Calu3 (cell line): ENCODE data around the gene TNS1. TPM values are rescaled to one million over a fixed set of nuclear protein-coding genes. Genes with fewer than 3 reads are reported as not detected.

Source experiments
- BruUV-seq: library from RNA; stranded (reverse); fragments of 400-500 nt; replicated peaks from 2 replicates; lab custom pipeline; 2021; lab: Mats Ljungman, UMichigan
- CTCF ChIA-PET: fragments of 300-600 bp; sonication (Branson Sonifier 250); formaldehyde crosslinking; loops from one replicate; lab custom pipeline; 2022; ENCODE audit warnings: antibody characterized with exemption; lab: Charles Lee
- DNase-seq: peaks from one replicate; pipeline ENCODE4 v3.0.0; 2022
- H3K27ac Mint-ChIP-seq: one replicate; pipeline ENCODE4 v1.8.0; 2022; ENCODE audit warnings: mixed read lengths; ENCODE audit not compliant: unreplicated experiment
- H3K27me3 Mint-ChIP-seq: one replicate; pipeline ENCODE4 v1.8.0; 2022; ENCODE audit warnings: mixed read lengths; ENCODE audit not compliant: unreplicated experiment
- H3K36me3 Mint-ChIP-seq: one replicate; pipeline ENCODE4 v1.8.0; 2022; ENCODE audit warnings: mild to moderate bottlenecking, moderate library complexity, mixed read lengths; ENCODE audit not compliant: insufficient read depth, unreplicated experiment
- H3K4me1 Mint-ChIP-seq: one replicate; pipeline ENCODE4 v1.8.0; 2022; ENCODE audit warnings: mild to moderate bottlenecking, low read depth, mixed read lengths; ENCODE audit not compliant: unreplicated experiment
- H3K4me3 Mint-ChIP-seq: one replicate; pipeline ENCODE4 v1.8.0; 2022; ENCODE audit warnings: mild to moderate bottlenecking, low read depth, moderate library complexity, mixed read lengths; ENCODE audit not compliant: unreplicated experiment
- H3K9me3 Mint-ChIP-seq: one replicate; pipeline ENCODE4 v1.8.0; 2022; ENCODE audit warnings: low read depth, mixed read lengths; ENCODE audit not compliant: unreplicated experiment
- intact Hi-C: fragments of 100-400 bp; cut with micrococcal nuclease; formaldehyde crosslinking; loops from one replicate; pipeline ENCODE4 v1.10.0; 2022; ENCODE audit not compliant: unreplicated experiment
- total RNA-seq: library from RNA; stranded (reverse); gene quantifications from 2 replicates; pipeline ENCODE4 v1.2.3, GENCODE V29; 2022
- TF ChIP-seq, protein P1 (sequence below): fragments of 200-600 bp; IDR thresholded peaks from one replicate; pipeline ENCODE4 v1.8.0; 2022; ENCODE audit warnings: antibody characterized with exemption; ENCODE audit not compliant: unreplicated experiment

Gene TNS1
- total RNA-seq, 1 experiment from 2014 or later = 2.2 TPM

DNA sequence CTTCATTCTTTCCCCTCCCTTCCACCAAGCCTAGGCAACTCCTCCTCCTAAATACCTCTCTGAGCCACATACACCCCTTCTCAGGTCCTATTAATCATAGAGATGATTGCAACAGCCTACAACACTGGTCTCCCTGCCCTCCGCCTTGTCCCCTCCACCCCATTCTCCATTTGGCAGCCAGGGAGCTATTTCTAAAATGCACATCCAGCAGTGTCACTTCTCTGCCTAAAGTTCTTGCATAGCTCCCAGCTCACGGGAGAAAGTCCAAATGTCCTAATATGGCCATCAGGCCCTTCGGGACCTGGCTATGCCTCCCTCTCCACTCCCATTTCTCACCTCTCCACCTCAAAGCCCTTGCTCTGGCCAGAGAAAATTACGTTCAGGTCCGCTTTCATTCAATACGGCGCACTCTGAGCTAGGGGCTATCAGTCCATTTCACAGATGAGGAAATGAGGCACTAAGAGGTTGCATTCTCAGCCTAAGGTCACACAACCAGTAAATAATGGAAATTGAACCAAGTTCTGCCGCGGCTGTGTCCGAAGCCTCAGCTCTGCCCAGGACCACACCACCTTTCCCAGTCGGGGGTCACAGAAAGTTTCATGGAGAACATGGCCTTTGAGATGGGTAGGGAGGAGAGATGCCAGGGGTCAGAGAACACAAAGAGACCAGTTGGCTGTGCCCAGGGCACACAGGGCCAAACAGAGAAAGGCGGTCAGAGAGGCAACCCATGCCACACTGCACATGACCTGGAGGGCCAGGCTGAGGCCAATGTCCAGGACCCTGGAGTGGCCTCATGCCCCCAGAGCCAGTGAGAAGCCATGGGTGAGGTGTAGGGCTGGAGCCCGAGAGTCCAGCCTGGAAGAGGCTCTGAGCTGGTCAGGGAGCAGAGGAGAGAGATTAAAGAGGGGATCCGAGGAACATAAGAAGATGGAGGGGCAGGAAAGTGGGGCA lies 72.8 kb downstream of the TNS1 start:
- no peak overlapping the region for H3K4me3 Mint-ChIP-seq
- no TSS peak for BruUV-seq
- H3K4me1 Mint-ChIP-seq = no peaks in the 10 kb centered on the region
- H3K9me3 Mint-ChIP-seq = no peaks in the 10 kb centered on the region
- H3K36me3 Mint-ChIP-seq = no peaks in the 10 kb centered on the region
- TF ChIP-seq, protein P1, sequence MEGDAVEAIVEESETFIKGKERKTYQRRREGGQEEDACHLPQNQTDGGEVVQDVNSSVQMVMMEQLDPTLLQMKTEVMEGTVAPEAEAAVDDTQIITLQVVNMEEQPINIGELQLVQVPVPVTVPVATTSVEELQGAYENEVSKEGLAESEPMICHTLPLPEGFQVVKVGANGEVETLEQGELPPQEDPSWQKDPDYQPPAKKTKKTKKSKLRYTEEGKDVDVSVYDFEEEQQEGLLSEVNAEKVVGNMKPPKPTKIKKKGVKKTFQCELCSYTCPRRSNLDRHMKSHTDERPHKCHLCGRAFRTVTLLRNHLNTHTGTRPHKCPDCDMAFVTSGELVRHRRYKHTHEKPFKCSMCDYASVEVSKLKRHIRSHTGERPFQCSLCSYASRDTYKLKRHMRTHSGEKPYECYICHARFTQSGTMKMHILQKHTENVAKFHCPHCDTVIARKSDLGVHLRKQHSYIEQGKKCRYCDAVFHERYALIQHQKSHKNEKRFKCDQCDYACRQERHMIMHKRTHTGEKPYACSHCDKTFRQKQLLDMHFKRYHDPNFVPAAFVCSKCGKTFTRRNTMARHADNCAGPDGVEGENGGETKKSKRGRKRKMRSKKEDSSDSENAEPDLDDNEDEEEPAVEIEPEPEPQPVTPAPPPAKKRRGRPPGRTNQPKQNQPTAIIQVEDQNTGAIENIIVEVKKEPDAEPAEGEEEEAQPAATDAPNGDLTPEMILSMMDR = no peak
- H3K27me3 Mint-ChIP-seq = peaks cover 72% of the 10 kb centered on the region
- intact Hi-C loops = no loop called here
- H3K27ac Mint-ChIP-seq = no peak overlapping the region
- no peak for DNase-seq
- CTCF ChIA-PET = interaction anchor here (0.6 kb wide), 1 partner anchor 34 kb away, joined by 4 read pairs; no protein-coding TSS in a partner anchor

DNA sequence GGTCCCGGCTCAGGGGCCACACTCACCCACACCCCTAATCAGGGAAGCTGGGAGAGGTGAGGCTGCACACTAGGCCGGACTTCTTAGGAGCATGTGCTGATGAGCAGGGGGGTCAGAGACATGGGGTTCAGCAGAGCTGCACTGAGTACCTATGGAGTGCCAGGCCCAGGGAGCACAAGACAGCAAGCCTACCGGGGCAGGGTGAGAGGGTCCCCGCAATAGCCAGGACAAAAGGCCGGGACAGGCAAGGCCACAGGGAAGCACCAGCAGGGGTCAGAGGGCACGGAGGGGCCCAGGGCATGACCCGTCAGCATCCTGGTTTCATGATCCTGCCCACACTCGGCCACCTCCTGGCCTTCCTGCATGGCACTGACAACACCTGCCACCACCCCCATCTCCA lies 73.5 kb downstream of the TNS1 start:
- no peaks in the 10 kb centered on the region for H3K4me1 Mint-ChIP-seq
- H3K9me3 Mint-ChIP-seq = no peaks in the 10 kb centered on the region
- TF ChIP-seq, protein P1 = no peak
- H3K27me3 Mint-ChIP-seq = peaks cover 72% of the 10 kb centered on the region
- no peak overlapping the region for H3K27ac Mint-ChIP-seq
- CTCF ChIA-PET = no interaction called here
- intact Hi-C loops = no loop called here
- DNase-seq = no peak
- H3K4me3 Mint-ChIP-seq = no peak overlapping the region
- BruUV-seq = no TSS peak
- H3K36me3 Mint-ChIP-seq = no peaks in the 10 kb centered on the region

DNA sequence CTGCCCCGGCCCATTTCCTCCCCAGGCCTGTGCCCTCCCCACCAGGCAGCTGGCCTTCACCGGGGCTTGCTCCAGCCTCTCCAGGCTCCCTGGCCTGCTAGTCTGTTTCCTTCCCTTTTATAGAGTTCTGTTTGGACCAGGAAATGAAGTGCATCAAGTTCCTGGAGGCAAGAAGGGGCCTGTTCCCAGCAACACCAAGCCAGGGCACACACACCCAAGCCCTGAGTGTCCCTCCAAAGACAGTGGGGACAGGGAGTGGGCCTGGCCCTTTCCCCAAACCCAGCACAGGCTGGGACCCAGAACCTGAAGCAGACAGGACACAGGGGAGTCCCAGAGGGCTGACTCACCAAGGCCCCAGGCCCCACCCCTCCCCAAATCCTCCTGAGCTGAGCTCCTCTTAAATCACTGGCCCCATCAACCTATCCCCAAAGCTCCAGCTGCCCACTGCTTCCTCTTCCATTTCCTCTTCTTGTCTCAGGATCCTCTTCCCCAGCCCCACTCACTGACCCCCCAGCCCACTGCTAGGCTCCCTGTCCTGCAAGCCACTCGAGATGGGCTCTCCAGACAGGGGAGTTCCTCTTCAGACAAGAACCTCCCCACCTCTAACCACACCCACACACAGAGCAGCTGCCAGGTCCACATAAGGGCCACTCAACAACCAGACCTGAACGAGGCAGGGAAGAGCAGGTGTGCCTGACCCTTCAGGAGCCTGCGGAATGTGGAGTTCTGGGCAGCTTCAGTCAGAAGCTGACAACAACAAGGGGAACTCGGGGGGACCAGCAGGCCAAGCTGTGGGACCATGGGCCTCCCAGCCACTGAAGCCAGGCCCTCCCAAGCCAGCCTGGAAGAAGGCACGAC lies 74.2 kb downstream of the TNS1 start:
- Mint-ChIP-seq H3K4me3 (no peak overlapping the region), H3K4me1 (no peaks in the 10 kb centered on the region), H3K9me3 (no peaks in the 10 kb centered on the region), H3K27me3 (peaks cover 72% of the 10 kb centered on the region), H3K27ac (no peak overlapping the region), H3K36me3 (no peaks in the 10 kb centered on the region)
- intact Hi-C loops = no loop called here
- no TSS peak for BruUV-seq
- TF ChIP-seq, protein P1 = no peak
- no peak for DNase-seq
- CTCF ChIA-PET = interaction anchor here (0.5 kb wide), 1 partner anchor 213 kb away, joined by 3 read pairs; no protein-coding TSS in a partner anchor

DNA sequence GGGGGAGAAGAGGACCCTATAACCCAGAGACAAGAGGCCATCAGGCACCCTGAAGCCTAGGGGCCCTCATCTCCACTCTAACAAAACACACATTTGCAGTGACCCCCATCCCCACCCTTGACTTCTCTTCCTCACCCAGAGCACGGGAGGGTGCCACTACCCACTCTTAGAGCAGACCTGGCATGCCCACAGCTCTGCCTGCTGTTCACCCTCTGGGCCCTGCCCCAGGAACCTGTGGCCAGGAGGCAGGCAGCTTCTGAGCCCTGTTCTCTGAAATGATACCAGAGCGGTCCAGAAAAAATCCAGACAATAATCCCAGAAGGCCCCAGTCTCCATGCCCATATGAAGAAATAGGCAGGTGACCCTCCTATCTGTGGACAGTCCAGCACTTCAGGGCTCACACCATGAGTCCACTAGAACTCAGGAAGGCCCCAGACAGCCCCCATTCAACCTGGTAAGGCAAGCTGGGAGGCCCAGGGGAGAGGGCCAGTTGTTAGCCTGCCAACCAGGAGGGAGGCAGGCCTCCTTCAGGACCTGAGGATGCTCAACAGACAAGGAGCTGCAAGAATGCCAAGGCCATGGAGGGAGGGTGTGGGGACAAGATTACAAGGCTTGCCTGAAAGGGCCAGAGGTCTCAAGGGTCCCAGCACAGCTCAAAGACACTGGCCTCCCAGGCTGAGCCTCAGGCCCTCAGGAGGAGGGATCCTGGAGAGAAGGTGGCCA lies 75.0 kb downstream of the TNS1 start:
- Mint-ChIP-seq H3K4me1 (no peaks in the 10 kb centered on the region), H3K27me3 (peaks cover 72% of the 10 kb centered on the region), H3K36me3 (no peaks in the 10 kb centered on the region), H3K9me3 (no peaks in the 10 kb centered on the region), H3K27ac (no peak overlapping the region), H3K4me3 (no peak overlapping the region)
- intact Hi-C loops = no loop called here
- BruUV-seq = no TSS peak
- no peak for DNase-seq
- CTCF ChIA-PET = interaction anchor here (0.5 kb wide), 1 partner anchor 214 kb away, joined by 3 read pairs; no protein-coding TSS in a partner anchor
- TF ChIP-seq, protein P1 = no peak
